SU-DHL-6 (cell line): ENCODE measurements around the gene KCP.

ENCODE experiments used
- H2AFZ ChIP-seq: fragments of 200-600 bp; sonication (generic); 2 replicates; pipeline ENCODE4 v1.6.1; 2014; ENCODE audit warnings: low read depth, mild to moderate bottlenecking, moderate library complexity, mixed read lengths, antibody characterized with exemption, low read length; ENCODE audit not compliant: severe bottlenecking
- H3F3A ChIP-seq: fragments of 200-600 bp; shearing (Covaris generic); 2 replicates; pipeline ENCODE4 v1.6.0; 2016; ENCODE audit warnings: antibody characterized with exemption, mild to moderate bottlenecking; ENCODE audit not compliant: insufficient read depth
- H3K27ac ChIP-seq: fragments of 200-600 bp; sonication (generic); 2 replicates; pipeline ENCODE4 v1.5.1; 2016; ENCODE audit warnings: low read depth, mild to moderate bottlenecking, low read length, moderate library complexity, mixed read lengths
- H3K27me3 ChIP-seq: fragments of 200-600 bp; sonication (generic), shearing (Covaris generic); 2 replicates; pipeline ENCODE4 v1.6.0; 2014; ENCODE audit warnings: mild to moderate bottlenecking, low read length
- H3K36me3 ChIP-seq: fragments of 200-600 bp; sonication (generic); 2 replicates; pipeline ENCODE4 v1.6.1; 2014; ENCODE audit warnings: mild to moderate bottlenecking, low read length, mixed read lengths
- H3K4me2 ChIP-seq: fragments of 300-600, 200-600 bp; shearing (Covaris generic), sonication (generic); 2 replicates; pipeline ENCODE4 v1.6.0; 2014; ENCODE audit warnings: low read length, low read depth, mild to moderate bottlenecking; ENCODE audit not compliant: poor library complexity, severe bottlenecking
- H3K4me3 ChIP-seq: fragments of 200-600 bp; sonication (generic); 2 replicates; pipeline ENCODE4 v1.5.1; 2014; ENCODE audit warnings: antibody characterized with exemption, low read length, mild to moderate bottlenecking, mixed read lengths; ENCODE audit not compliant: insufficient read depth, poor library complexity, severe bottlenecking
- H3K79me2 ChIP-seq: fragments of 200-600 bp; sonication (generic); 2 replicates; pipeline ENCODE4 v1.6.1; 2014; ENCODE audit warnings: mild to moderate bottlenecking, low read length, moderate library complexity; ENCODE audit not compliant: insufficient read depth
- H3K9ac ChIP-seq: fragments of 200-600 bp; sonication (generic); 2 replicates; pipeline ENCODE4 v1.7.0; 2014; ENCODE audit warnings: mild to moderate bottlenecking, low read length
- H3K9me2 ChIP-seq: fragments of 200-600 bp; sonication (generic); replicated peaks from 2 replicates; pipeline ENCODE4 v1.6.1; 2014; ENCODE audit warnings: low read length; ENCODE audit not compliant: insufficient read depth
- H3K9me3 ChIP-seq: fragments of 200-600 bp; sonication (generic); 2 replicates; pipeline ENCODE4 v1.6.1; 2014; ENCODE audit warnings: low read length, mixed read lengths; ENCODE audit not compliant: insufficient read depth
- H4K20me1 ChIP-seq: fragments of 200-600 bp; sonication (generic); 2 replicates; pipeline ENCODE4 v1.6.1; 2014; ENCODE audit warnings: low read depth, mild to moderate bottlenecking, antibody characterized with exemption, low read length, moderate library complexity, mixed read lengths
- CTCF ChIP-seq: fragments of 200-600 bp; sonication (generic); IDR thresholded peaks from one replicate; pipeline ENCODE4 v1.5.1; 2017; ENCODE audit warnings: antibody characterized with exemption, mild to moderate bottlenecking, low read length, moderate library complexity; ENCODE audit not compliant: insufficient read depth, poor library complexity, severe bottlenecking
- EZH2phosphoT487 ChIP-seq: fragments of 200-600 bp; sonication (generic), shearing (Covaris generic); conservative IDR thresholded peaks from 2 replicates; pipeline ENCODE4 v1.6.1; 2018; ENCODE audit warnings: mild to moderate bottlenecking, antibody characterized with exemption, low read length, moderate library complexity, mixed read lengths

The KCP gene

GRCh38 chr7:128928882-128929788 is 18.6 kb upstream of the KCP start:
- no peak for TF ChIP-seq EZH2phosphoT487
- H3K9me2 ChIP-seq: no peaks in the 10 kb centered on the region
- H3F3A ChIP-seq: no peaks in the 10 kb centered on the region
- H3K9ac ChIP-seq: no peak overlapping the region
- no peaks in the 10 kb centered on the region for H3K9me3 ChIP-seq
- H3K4me2 ChIP-seq: no peak overlapping the region
- H3K27me3 ChIP-seq: no peaks in the 10 kb centered on the region
- H3K79me2 ChIP-seq: no peaks in the 10 kb centered on the region
- no peak overlapping the region for H2AFZ ChIP-seq
- H3K27ac ChIP-seq: no peak overlapping the region
- no peak overlapping the region for H3K4me3 ChIP-seq
- no peaks in the 10 kb centered on the region for H3K36me3 ChIP-seq
- H4K20me1 ChIP-seq: no peaks in the 10 kb centered on the region

- TF ChIP-seq CTCF (no peak), EZH2phosphoT487 (no peak)
- H3K4me2 ChIP-seq: no peak overlapping the region
- no peak overlapping the region for H3K4me3 ChIP-seq
- no peaks in the 10 kb centered on the region for H3K9me3 ChIP-seq
- no peaks in the 10 kb centered on the region for H3K27me3 ChIP-seq
- H3F3A ChIP-seq: no peaks in the 10 kb centered on the region
- no peaks in the 10 kb centered on the region for H3K9me2 ChIP-seq
- H3K79me2 ChIP-seq: no peaks in the 10 kb centered on the region
- H3K9ac ChIP-seq: no peak overlapping the region
- no peak overlapping the region for H3K27ac ChIP-seq
- no peaks in the 10 kb centered on the region for H3K36me3 ChIP-seq
- no peak overlapping the region for H2AFZ ChIP-seq
- no peaks in the 10 kb centered on the region for H4K20me1 ChIP-seq
Measured at GRCh38 chr7:128928159-128928813, 17.8 kb upstream of the KCP start.

DNA sequence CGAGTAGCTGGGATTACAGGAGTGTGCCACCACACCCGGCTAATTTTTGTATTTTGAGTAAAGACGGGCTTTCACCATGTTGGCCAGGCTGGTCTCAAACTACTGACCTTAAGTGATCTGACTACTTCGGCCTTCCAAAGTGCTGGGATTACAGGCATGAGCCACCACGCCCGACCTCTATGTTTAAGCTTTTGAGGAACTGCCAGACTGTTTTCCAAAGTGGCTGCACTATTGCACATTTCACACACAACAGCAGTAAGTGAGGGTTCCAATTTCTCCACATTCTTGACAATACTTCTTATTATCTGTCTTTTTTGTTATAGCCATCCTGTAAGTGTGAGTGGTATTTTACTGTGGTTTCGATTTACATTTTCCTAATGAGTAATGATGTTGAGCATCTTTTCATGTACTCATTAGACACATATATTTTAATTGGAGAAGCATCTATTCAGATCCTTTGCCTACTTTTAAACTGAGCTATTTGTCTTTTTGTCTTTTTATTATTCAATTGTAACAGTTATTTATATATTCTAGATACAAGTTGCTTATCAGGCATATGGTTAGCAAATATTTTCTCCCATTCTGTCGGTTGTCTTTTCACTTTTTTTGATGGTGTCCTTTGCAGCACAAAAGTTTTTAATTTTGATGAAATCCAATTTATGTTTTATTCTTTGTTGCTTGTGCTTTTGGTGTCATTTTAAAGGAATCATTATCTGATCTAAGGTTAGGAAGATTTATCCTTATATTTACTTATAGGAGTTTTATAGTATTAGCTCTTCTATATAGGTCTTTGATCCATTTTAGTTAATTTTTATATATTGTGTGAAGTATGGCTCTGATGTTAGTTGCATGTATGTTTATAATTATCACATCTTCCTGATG is 14.4 kb upstream of the KCP start:
- no peak overlapping the region for H3K9ac ChIP-seq
- H3K4me3 ChIP-seq: no peak overlapping the region
- H3K27ac ChIP-seq: no peak overlapping the region
- no peak overlapping the region for H3K4me2 ChIP-seq
- no peaks in the 10 kb centered on the region for H3K27me3 ChIP-seq
- no peaks in the 10 kb centered on the region for H3F3A ChIP-seq
- no peaks in the 10 kb centered on the region for H4K20me1 ChIP-seq
- no peaks in the 10 kb centered on the region for H3K9me3 ChIP-seq
- no peaks in the 10 kb centered on the region for H3K9me2 ChIP-seq
- no peaks in the 10 kb centered on the region for H3K79me2 ChIP-seq
- no peak overlapping the region for H2AFZ ChIP-seq
- TF ChIP-seq CTCF (no peak), EZH2phosphoT487 (no peak)
- no peaks in the 10 kb centered on the region for H3K36me3 ChIP-seq
